COLO829 (cell line): ENCODE results near the gene DIS3L2.
"Not testable (repeated sequence)": the region's sequence is repeated elsewhere in the genome, so short reads cannot be mapped to it uniquely, and the experiment has no call there.

ENCODE experiments used
- DNase-seq: peaks from one replicate; pipeline ENCODE4 v3.0.0; 2012; ENCODE audit warnings: low spot score

Gene DIS3L2

DNA sequence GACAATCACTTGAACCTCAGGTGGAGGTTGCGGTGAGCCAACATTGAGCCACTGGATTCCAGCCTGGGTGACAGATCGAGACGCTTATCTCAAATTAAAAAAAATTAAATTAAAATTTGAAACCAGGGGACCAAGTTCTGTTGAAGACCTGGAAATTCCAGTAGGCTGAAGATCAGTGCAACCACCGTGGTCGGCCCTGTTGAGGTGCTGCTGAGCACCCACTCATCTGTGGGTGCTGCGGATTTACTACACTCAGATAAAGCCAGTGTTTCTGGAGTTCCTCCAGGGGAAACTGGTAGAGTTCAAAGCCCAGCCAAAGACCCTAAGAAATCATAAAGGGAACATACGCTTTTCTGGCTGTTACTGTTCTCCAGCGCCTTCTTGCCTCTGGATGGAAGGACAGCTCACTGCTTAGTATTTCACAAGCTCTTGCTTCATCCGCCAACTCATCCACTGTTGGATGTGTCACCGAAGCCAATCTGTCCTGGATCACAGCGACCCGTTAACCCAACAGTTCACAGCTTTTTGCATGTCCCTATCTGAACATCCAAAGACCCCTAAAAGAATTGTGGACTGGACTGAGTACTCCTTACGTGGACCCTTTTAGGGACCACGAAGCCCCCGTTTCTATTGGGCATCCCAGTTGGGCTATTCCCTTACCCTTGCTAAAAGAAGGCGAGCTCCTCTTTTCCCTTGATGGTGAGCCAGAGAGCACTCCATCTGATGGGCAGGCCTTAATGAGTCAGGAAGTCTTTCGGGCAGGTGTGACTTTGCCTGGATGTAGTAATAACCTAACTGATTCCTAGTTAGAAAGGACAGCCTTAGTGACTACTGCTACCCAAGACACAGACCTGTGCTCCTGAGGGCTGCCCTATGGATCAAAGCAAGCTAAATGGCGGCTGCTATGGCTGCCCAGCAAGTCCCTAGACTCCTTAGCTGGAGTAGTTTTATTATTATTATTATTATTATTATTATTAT, 411.0 kb downstream of the DIS3L2 start:
- no peak for DNase-seq

DNA sequence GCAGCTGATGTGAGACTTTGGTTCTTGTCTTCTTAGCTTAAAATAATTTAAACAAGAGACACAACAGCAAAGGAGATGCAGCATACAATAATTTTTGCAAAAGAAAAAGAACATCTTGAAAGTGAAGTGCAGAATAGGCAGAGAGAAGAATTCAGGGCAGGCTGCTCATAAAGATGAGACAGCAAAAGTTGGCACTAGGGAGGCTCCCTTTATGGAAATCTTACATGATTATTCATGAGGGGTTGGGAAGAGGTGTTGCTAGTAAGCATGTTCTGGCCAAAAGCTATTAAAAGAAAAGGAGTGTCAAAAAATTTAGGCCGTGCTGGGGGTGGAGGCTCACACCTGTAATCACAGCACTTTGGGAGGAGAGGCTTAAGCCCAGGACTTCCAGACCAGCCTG, 412.8 kb downstream of the DIS3L2 start:
- DNase-seq = no peak

DNA sequence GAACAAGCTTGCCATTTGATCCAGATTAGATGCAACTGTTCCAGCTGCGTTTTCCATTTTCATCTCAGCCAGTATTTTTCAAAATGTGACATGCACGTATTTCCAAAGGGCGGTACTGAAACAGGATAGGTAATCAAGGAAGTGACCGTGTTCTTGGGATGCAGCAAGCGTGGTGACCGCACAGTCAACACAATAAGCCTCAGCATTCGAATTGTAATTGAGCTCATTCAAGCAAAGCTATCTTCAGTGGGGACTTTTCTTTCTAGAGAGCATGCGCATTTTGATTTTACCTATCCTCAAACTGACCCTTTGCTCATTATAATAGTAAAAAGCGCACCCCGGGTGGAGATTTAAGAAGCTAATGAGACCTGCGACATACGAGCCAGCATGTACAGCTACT, 413.7 kb downstream of the DIS3L2 start:
- no peak for DNase-seq

DNA sequence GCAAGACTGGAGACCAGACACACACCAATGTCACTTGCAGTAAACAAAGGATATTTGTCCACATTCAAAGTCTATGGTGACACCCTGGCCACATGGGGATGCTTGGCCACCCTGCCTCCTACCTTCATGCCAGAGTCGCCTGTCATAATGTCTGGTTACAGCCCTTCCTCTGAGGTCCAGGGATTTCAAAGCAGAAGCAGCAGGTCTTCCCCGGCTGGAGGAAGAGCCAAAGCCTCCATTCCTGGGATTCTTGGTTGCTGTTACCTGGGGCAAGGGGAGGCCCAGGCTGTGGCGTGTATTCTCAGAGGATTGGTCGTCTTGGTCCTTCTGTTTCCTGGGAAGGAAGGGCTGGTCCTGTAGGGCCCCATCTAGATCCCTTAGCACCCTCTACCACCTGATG, 414.7 kb downstream of the DIS3L2 start:
- no peak for DNase-seq

DNA sequence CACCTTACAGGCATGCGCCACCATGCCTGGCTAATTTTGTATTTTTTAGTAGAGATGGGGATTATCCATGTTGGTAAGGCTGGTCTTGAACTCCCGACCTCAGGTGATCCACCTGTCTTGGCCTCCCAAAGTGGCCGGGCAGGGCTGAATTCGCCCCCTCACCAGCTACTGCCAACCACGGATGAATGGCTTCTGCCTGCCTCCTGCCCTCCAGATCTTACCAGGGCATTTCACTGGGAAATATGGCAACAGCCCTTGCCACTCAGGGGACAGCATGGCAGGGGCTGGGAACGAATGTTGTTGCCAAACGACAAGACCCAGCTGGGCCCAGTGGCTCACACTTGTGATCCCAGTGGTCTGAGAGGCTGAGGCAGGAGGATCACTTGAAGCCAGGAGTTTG, 415.2 kb downstream of the DIS3L2 start:
- no peak for DNase-seq

DNA sequence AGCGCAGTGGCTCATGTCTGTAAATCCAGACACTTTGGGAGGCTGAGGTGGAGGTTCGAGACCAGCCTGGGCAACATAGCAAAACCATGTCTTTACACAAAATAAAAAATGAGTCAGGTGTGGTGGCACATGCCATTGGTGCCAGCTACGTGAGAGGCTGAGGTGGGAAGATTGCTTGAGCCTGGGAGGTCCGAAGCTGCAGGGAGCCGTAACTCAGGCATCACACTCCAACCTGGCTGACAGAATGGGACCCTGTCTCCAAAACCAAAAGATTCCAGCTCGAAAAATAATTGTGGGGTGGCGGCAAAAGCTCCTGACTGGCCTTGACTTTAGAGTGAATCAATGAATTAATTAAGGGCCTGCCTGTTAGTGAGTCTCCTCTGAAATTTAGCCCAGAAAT, 415.8 kb downstream of the DIS3L2 start:
- DNase-seq = no peak

DNA sequence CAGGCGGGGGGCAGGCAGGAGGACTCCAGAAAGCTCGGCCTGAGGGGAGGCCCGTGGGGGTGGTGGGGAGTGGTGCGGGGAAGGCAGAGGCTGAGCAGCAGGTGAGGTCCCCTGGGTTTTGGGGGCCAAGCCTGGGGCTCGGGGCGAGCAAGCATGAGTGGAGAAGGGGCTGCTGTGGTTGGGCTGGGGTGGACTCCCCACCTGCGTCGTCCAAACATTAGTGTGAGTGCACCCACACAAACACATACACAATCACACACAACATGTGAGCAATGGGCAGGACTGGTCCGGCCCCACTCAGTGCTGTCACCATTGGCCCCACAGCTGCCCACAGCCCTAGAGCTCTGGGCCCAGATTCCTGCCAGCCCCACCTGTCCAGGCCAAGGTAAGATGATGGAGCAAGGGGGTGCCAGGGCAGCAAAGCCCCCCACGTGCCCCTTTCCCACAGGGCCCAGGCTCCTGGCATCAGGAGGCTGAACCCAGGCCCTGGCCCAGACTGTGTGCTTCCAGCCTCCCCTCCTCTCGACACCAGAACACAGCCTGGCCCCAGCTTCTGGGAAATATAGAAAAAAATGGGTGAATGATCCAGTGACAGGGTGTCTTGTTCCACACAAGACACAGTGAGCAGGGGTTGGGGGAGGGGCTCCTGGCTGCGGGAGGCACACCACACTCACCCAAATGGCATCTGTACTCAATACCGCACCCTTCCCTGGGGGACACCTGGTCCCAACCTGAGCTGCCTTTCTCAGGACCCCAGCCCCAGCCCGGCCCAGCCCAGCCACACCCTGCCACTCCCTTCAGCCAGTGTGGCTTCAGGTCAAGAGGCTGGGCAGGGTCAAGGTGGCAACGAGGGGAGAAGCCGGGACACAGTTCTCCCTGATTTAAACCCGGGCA, 416.6 kb downstream of the DIS3L2 start:
- DNase-seq = no peak

DNA sequence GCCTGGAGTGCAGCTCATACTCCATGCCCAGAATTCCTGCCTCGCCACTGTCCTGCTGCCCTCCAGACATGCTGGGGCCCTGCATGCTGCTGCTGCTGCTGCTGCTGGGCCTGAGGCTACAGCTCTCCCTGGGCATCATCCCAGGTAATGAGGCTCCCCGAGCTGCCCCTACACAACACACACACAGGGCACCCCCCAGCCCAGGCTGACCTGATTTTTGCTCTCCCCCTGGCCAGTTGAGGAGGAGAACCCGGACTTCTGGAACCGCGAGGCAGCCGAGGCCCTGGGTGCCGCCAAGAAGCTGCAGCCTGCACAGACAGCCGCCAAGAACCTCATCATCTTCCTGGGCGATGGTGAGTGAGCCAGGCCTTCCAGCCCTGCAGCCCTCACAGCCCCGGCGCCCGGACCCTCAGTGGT, 417.2 kb downstream of the DIS3L2 start, which contains the start of gene ALPP:
Gene ALPP, plus strand, starts transcription at position 17 of the 417 bp plus-strand sequence. Its CDS starts 52 bp downstream, at position 69.
- not testable (repeated sequence) for DNase-seq

DNA sequence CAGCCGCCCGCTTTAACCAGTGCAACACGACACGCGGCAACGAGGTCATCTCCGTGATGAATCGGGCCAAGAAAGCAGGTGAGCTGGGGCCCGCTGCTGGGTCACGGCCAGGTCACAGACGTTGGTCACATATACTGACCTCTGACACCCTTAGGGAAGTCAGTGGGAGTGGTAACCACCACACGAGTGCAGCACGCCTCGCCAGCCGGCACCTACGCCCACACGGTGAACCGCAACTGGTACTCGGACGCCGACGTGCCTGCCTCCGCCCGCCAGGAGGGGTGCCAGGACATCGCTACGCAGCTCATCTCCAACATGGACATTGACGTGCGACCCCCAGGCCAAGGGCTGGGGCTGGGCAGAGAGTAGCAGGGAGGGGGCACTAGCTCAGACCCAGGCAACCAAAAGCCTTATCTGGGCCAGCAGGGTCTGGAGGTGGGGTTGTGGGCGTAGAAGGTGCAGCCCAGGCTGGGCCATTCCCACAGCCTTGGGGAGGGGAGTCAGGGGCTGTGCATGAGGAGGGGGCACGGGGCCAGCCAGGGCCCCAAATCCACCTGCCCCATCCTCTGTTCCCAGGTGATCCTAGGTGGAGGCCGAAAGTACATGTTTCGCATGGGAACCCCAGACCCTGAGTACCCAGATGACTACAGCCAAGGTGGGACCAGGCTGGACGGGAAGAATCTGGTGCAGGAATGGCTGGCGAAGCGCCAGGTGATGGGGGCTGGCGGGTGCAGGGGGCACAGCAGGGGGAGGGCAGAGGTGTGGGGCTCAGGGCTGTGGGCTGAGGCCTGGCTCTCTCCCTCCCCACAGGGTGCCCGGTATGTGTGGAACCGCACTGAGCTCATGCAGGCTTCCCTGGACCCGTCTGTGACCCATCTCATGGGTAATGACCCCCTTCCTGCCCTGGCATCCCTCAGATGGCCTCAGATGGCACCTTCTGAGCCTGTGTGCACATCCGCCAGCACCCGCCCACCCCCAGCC, 418.4 kb downstream of the DIS3L2 start:
- not testable (repeated sequence) for DNase-seq

DNA sequence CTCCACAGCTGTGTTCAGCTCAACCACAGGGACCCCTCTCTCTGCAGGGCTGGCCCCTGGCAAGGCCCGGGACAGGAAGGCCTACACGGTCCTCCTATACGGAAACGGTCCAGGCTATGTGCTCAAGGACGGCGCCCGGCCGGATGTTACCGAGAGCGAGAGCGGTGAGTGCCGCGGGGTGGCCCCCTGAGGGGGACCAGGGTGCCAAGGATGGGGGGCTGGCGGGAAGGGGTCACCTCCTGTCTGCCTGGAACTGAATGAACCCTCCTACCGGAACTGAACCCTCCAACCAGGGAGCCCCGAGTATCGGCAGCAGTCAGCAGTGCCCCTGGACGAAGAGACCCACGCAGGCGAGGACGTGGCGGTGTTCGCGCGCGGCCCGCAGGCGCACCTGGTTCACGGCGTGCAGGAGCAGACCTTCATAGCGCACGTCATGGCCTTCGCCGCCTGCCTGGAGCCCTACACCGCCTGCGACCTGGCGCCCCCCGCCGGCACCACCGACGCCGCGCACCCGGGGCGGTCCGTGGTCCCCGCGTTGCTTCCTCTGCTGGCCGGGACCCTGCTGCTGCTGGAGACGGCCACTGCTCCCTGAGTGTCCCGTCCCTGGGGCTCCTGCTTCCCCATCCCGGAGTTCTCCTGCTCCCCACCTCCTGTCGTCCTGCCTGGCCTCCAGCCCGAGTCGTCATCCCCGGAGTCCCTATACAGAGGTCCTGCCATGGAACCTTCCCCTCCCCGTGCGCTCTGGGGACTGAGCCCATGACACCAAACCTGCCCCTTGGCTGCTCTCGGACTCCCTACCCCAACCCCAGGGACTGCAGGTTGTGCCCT, 419.9 kb downstream of the DIS3L2 start:
- not testable (repeated sequence) for DNase-seq

DNA sequence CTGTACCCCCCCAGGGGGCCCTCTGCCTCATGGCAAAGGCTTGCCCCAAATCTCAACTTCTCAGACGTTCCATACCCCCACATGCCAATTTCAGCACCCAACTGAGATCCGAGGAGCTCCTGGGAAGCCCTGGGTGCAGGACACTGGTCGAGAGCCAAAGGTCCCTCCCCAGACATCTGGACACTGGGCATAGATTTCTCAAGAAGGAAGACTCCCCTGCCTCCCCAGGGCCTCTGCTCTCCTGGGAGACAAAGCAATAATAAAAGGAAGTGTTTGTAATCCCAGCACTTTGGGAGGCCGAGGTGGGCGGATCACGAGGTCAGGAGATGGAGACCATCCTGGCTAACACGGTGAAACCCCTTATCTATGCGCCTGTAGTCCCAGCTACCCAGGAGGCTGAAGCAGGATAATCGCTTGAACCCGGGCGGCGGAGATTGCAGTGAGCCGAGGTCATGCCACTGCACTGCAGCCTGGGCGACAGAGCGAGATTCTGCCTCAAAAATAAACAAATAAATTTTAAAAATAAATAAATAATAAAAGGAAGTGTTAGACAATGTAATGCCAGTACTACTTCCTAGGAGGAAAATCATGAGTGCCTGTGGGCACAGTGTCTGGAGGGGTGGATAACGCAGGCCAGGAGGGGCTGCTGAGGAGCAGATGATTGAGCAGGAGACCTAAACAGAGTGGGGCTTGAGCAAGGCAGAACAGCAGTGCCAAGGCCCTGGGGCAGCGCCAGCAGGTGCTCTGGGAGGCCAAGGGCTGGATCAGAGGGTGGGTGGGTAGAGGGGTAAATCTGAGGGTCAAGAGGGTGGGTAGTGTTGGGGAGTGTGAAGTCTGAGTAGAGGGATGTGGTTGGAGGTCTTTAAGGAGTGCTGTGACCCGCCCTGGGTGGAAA, 421.1 kb downstream of the DIS3L2 start:
- peak; percentile 61 for DNase-seq

DNA sequence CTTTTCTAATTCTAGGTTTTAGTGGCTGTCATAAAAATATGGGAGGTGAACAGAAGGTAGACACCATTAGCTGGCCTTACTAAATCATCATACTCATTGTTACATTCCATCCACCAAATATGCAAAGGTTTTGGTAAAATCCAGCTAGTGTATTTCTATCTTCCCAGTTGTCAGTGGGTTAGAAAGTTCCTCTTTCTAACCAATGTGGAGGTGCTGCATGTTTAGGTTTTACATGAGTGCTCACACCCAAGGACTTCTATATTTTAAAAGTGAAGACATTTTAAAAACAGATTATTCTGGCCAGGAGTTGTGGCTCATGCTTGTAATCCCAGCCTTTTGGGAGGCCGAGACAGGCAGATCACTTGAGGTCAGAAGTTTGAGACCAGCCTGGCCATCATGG, 423.0 kb downstream of the DIS3L2 start:
- DNase-seq = no peak

DNA sequence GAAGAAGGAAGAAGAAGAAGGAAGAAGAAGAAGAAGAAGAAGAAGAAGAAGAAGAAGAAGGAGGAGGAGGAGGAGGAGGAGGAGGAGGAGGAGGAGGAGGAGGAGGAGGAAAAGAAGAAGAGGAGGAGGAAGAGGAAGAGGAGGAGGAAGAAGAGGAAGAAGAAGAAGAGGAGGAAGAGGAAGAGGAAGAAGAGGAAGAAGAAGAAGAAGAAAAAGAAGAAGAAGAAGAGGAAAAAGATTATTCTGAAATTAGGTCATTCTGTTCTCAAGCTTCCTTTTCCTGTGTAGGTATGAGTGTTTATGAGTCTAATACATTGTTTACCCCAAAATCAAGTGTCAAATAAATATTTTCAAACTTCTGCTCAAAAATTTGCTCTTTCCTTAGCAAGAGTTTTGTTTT, 423.5 kb downstream of the DIS3L2 start:
- DNase-seq = not testable (repeated sequence)

DNA sequence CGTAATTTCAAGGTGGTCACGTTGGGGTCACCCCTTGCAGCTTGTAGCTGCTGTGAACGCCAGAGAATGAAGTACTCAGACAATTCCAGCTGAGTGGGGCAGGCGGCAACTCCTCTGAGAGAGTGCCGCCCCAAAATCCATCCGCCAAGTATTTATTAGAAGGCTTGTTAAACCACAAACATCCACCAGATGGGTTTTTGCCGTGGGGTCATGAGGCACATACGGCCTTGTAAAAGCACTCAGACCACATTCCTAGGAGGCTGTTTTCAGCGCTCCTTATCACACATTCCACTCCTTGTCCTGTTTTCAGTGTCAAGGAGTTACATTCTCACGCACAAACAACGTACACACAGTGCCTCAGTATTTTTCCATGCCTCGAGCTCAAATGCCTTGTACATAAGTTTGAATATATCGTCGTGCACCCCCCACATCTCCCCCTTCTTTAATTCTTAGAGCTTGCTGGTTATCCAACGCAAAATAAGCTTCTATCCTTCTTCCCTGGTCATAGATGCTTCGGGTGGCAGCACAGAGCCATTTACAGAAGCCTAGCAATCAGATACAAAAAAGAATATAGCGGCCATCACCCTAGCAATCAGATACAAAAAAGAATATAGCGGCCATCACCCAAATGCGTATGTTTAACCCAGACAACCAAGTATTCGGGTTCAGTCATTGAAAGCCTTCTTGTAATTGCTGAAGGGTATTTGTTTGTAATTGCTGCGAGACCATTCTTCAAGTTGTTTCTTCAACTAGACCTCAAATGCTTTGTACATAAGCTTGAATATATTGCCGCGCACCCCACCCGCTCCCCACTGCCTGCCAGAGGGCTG, 424.4 kb downstream of the DIS3L2 start:
- no peak for DNase-seq

DNA sequence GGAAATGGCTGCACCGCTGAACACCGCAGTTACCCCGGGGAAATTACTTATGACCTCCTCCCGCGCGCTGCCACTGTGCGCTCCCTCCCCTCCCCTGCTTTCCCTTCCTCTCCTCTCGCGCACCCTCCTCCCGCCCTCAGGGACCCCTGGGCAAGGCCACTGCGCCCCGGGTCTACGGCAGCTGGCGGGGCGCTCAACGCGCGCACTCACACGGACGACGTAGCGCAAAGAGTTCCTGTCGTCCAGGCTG, 424.9 kb downstream of the DIS3L2 start:
- DNase-seq = no peak
